Nephron progenitor cell (in vitro differentiated cells): Measurements from ENCODE around the gene PRPF18.

Experiments
- DNase-seq: peaks from one replicate; pipeline ENCODE4 v3.0.0; 2021
- H3K27ac Mint-ChIP-seq: 2 replicates; pipeline ENCODE4 v1.8.0; 2021; ENCODE audit warnings: mild to moderate bottlenecking, moderate library complexity, mixed read lengths
- H3K27me3 Mint-ChIP-seq: 2 replicates; pipeline ENCODE4 v1.8.0; 2021; ENCODE audit warnings: mild to moderate bottlenecking, low read depth, mixed read lengths; ENCODE audit not compliant: poor library complexity
- H3K36me3 Mint-ChIP-seq: 2 replicates; pipeline ENCODE4 v1.8.0; 2021; ENCODE audit warnings: low read depth, mixed read lengths
- H3K4me1 Mint-ChIP-seq: 2 replicates; pipeline ENCODE4 v1.8.0; 2021; ENCODE audit warnings: mixed read lengths
- H3K4me3 Mint-ChIP-seq: 2 replicates; pipeline ENCODE4 v1.8.0; 2021; ENCODE audit warnings: mild to moderate bottlenecking, moderate library complexity, mixed read lengths
- H3K9me3 Mint-ChIP-seq: 2 replicates; pipeline ENCODE4 v1.8.0; 2021; ENCODE audit warnings: mild to moderate bottlenecking, moderate library complexity, mixed read lengths
- TF ChIP-seq, protein P1 (sequence below): fragments of 200-600 bp; sonication (generic); IDR thresholded peaks from 2 replicates; pipeline ENCODE4 v1.5.0; 2021; ENCODE audit warnings: antibody characterized with exemption

The PRPF18 gene

DNA sequence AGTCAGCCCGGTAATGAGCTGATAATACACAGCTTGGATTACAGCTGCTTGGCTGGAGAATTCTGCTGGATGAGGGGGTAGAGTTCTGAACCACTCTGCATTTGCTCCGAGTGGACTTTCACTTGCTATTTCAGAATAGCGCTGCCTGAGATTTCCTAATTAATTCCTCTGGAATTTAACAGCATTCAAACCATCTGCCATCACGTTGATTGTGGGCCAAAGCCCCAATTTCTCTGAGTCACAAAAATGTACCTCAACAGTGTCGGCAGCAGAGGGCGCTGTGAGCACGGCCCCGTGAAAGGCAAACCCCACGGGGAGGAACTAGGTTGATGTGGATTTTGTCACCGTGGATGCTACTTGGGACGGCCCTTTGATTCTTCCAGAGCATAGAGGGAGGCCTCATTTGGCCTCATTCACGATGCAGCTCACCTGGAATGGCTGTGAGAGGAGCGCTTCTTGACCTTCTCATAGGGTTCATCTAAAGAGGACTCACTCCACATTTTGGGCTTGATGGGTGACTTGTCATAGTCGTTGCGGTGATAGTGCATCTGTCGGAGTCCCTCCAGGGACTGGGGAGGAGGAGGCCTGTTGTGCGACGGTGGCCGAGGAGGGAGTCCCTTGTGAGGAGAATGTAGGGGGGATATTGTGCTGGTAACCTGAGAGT lies 73.3 kb downstream of the PRPF18 start:
- H3K27ac Mint-ChIP-seq, result peak overlapping the region; percentile 99
- peak overlapping the region; percentile 40 for H3K4me3 Mint-ChIP-seq
- peaks cover 4% of the 10 kb centered on the region for H3K27me3 Mint-ChIP-seq
- peaks cover 34% of the 10 kb centered on the region for H3K4me1 Mint-ChIP-seq
- H3K36me3 Mint-ChIP-seq, result peaks cover 71% of the 10 kb centered on the region
- TF ChIP-seq, protein P1, sequence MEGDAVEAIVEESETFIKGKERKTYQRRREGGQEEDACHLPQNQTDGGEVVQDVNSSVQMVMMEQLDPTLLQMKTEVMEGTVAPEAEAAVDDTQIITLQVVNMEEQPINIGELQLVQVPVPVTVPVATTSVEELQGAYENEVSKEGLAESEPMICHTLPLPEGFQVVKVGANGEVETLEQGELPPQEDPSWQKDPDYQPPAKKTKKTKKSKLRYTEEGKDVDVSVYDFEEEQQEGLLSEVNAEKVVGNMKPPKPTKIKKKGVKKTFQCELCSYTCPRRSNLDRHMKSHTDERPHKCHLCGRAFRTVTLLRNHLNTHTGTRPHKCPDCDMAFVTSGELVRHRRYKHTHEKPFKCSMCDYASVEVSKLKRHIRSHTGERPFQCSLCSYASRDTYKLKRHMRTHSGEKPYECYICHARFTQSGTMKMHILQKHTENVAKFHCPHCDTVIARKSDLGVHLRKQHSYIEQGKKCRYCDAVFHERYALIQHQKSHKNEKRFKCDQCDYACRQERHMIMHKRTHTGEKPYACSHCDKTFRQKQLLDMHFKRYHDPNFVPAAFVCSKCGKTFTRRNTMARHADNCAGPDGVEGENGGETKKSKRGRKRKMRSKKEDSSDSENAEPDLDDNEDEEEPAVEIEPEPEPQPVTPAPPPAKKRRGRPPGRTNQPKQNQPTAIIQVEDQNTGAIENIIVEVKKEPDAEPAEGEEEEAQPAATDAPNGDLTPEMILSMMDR, result peak; percentile 92
- H3K9me3 Mint-ChIP-seq, result no peaks in the 10 kb centered on the region
- DNase-seq, result peak; percentile 74

DNA sequence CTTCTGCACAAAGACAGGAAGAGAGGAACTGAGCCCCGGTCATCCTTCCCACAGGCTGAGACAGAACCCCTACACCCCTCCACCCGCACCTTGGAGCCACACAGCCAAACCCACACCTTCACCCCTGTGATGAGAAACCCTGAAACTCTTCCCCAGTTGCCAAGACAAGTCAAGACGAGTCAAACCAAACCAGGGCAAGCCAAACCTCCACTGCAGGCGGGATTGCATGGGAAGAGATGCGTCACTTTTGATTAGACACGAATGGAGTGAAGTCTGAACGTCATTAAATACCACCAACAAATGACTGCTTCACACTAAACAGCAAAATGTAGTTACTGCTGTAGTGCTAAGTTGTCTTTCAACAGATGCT lies 73.8 kb downstream of the PRPF18 start:
- H3K36me3 Mint-ChIP-seq, result peaks cover 71% of the 10 kb centered on the region
- no peaks in the 10 kb centered on the region for H3K9me3 Mint-ChIP-seq
- peaks cover 34% of the 10 kb centered on the region for H3K4me1 Mint-ChIP-seq
- H3K4me3 Mint-ChIP-seq, result peak overlapping the region; percentile 40
- DNase-seq, result no peak
- TF ChIP-seq, protein P1, result no peak
- peak overlapping the region; percentile 99 for H3K27ac Mint-ChIP-seq
- H3K27me3 Mint-ChIP-seq, result peaks cover 4% of the 10 kb centered on the region

DNA sequence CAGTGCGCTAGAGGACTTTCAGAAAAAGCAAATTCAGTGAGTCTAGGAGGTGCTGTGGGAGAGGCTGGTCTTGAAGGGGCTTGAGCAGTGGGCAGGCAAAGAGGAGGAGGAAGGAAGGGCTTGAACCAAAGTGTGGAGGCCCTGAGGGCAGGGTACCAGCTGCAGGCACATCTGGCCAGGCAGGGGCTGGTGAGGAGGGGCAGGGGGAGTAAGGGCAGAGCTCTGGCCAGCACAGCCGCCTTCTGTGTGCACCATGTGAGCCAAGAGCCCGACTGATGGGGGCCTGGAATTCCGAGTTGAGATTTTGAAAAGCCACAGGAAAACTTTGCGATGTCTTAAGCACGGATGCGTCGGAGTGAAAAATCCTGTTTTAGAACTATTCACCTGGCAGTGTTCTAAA lies 74.5 kb downstream of the PRPF18 start:
- Mint-ChIP-seq H3K27ac (peak overlapping the region; percentile 87), H3K4me1 (peaks cover 34% of the 10 kb centered on the region), H3K9me3 (no peaks in the 10 kb centered on the region), H3K27me3 (peaks cover 4% of the 10 kb centered on the region), H3K36me3 (peaks cover 71% of the 10 kb centered on the region), H3K4me3 (no peak overlapping the region)
- TF ChIP-seq, protein P1, result no peak
- DNase-seq, result no peak

DNA sequence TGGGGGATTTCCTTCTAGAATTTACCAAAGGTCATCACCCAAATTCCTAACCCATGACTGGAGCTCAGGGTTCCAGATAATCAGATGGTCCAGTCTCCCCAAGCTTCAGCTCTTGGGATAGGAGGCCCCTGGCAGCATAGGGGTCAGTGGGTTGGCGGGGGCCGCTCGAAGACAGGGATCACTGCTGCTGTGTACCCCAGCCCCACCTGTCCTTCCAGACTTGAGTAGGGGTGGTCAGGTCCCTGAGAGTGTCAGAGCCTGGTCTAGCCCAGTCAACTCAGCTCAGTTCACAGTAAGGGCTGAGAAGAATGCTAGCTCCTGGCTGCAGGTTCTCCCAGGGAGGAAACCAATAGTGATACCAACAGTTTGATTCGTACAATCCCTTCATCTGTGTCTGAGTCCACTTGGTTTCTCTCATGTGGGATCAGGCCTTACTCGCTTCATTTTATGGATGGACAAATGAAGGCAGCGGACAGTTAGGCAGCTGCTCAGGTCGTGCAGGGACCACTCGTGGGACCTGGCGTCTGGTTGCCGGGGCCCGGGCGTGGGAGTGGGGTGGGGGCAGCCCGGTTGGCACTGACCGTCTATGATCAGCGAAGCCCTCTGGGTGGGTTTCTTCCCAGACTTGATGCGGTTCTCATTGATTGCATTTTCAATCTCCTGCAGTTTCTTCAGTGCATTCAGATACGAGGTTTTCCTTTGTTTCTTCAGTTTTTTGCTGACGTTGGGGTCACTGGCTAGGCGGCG lies 78.9 kb downstream of the PRPF18 start:
- no peak for DNase-seq
- Mint-ChIP-seq H3K4me1 (peaks cover 36% of the 10 kb centered on the region), H3K4me3 (no peak overlapping the region), H3K27me3 (no peaks in the 10 kb centered on the region), H3K9me3 (no peaks in the 10 kb centered on the region), H3K36me3 (peaks cover 95% of the 10 kb centered on the region), H3K27ac (no peak overlapping the region)
- TF ChIP-seq, protein P1, result no peak

DNA sequence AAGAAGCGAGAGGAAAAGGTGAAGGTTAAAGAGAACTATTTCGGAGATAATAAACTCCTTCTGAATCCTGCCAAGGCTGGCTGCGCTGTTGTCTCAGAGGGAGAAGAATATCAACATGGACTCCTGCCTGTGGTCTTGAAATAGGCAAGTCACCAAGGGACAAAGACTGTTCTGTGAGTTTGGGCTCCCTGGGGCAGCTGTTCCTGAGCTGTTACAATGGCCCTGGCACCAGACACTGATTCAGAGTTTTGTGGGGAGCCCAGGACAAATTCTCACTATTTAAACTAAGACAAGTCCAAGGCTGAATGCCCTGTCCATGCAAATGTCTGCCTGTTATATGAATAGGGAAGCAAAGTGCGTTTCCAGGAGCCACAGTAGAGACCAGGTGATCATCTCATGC lies 81.4 kb downstream of the PRPF18 start:
- Mint-ChIP-seq H3K4me1 (peaks cover 36% of the 10 kb centered on the region), H3K27me3 (no peaks in the 10 kb centered on the region), H3K36me3 (peaks cover 85% of the 10 kb centered on the region), H3K4me3 (no peak overlapping the region), H3K9me3 (no peaks in the 10 kb centered on the region), H3K27ac (peak overlapping the region; percentile 92)
- TF ChIP-seq, protein P1, result no peak
- DNase-seq, result no peak
